HG02678 (cell line): ENCODE measurements around the gene NBEA.
"Not testable (repeated sequence)": the region's sequence is repeated elsewhere in the genome, so short reads cannot be mapped to it uniquely, and the experiment has no call there.

Source experiments
- ATAC-seq: cut with Tn5 transposase; IDR thresholded peaks from one replicate; pipeline ENCODE4 v1.9.1; 2021; ENCODE audit warnings: mild to moderate bottlenecking, moderate library complexity; ENCODE audit not compliant: unreplicated experiment

Gene NBEA

GRCh38 chr13:34944274-34944634, 2.2 kb downstream of the NBEA start:
- ATAC-seq = no peak

DNA sequence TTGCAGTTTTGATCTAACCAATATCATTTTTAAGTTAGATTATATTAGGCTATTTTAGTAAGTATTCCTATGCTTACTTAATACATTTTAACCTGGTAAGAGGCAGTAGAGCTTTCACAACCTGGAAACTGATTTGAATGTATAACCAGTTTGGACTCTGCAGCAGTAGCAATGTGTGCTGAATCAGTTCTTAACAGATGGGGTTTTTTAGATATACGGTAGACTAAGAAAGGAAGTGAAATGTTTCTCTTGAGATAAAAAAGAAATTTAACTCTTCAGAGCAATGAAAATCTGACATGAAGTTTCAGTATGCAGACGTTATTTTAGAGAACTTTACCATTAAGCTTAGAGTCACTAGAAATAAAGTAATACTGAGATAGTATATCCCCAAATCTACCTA, 2.7 kb downstream of the NBEA start:
- no peak for ATAC-seq

GRCh38 chr13:34951528-34951927, 9.5 kb downstream of the NBEA start:
- no peak for ATAC-seq

- no peak for ATAC-seq
Observed at GRCh38 chr13:34959489-34959888, 17.4 kb downstream of the NBEA start.

- ATAC-seq = no peak
Observed at GRCh38 chr13:34964558-34964957, 22.5 kb downstream of the NBEA start.

- no peak for ATAC-seq
Observed at GRCh38 chr13:34967851-34968562, 25.9 kb downstream of the NBEA start.

- not testable (repeated sequence) for ATAC-seq
Observed at GRCh38 chr13:34969539-34969938, 27.5 kb downstream of the NBEA start.

GRCh38 chr13:34970961-34971360, 28.9 kb downstream of the NBEA start:
- ATAC-seq = no peak

- no peak for ATAC-seq
Observed at GRCh38 chr13:34971473-34971872, 29.4 kb downstream of the NBEA start.

DNA sequence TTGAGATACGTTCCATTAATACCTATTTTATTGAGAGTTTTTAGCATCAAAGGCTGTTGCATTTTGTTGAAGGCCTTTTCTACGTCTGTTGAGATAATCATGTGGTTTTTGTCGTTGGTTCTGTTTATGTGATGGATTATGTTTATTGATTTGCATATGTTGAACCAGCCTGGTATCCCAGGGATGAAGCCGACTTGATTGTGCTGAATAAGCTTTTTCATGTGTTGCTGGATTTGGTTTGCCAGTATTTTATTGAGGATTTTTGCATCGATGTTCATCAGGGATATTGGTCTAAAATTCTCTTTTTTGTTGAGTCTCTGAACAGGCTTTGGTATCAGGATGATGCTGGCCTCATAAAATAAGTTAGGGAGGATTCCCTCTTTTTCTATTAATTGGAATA, 43.1 kb downstream of the NBEA start:
- not testable (repeated sequence) for ATAC-seq

DNA sequence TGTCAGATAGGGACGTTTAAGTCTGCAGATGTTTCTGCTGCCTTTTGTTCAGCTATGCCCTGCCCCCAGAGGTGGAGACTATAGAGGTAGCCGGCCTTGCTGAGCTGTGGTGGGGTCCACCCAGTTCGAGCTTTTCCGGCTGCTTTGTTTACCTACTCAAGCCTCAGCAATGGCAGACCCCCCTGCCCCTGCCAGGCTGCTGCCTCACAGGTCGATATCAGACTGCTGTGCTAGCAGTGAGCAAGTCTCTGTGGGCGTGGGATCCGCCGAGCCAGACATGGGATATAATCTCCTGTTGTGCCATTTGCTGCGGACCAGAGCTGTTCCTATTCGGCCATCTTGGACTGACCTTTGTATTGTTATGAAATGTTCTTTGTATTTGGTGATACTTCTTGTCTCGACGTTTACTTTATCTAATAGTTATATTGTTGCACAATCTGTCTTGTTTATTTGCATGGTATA, 46.3 kb downstream of the NBEA start:
- ATAC-seq = no peak

DNA sequence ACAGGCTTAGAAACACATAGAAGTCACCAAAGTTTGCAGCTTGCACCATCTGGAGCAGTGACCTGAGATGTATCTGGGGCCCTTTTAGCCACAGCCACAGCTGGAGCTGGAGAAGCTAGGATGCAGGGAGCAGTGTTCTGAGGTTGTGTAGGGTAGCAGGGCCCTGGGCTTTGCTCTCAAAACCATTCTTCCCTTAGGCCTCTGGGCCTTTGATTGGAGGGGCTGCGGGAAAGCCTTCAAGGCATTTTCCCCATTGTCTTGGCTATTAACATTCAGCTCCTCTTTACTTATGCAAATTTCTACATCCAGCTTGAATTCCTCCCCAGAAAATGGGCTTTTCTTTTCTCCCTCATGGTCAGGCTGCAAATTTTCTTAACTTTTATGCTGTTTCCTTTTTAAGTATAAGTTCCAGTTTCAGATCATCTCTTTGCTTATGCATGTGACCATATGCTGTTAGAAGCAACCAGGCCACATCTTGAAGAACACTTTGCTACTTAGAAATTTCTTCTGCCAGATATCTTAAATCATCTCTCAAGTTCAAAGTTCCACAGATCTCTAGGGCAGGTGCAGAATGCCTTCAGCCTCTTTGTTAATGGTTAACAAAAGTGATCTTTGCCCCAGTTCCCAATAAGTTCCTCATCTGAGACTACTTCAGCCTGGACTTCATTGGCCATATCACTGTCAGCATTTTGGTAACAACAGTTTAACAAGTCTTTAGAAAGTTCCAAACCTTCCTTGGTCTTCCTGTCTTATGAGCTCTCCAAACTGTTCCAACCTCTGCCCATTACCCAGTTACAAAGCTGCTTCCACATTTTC, 48.5 kb downstream of the NBEA start:
- no peak for ATAC-seq

GRCh38 chr13:34993470-34993869, 51.4 kb downstream of the NBEA start:
- no peak for ATAC-seq

- not testable (repeated sequence) for ATAC-seq
Observed at GRCh38 chr13:35003734-35004133, 61.7 kb downstream of the NBEA start.

DNA sequence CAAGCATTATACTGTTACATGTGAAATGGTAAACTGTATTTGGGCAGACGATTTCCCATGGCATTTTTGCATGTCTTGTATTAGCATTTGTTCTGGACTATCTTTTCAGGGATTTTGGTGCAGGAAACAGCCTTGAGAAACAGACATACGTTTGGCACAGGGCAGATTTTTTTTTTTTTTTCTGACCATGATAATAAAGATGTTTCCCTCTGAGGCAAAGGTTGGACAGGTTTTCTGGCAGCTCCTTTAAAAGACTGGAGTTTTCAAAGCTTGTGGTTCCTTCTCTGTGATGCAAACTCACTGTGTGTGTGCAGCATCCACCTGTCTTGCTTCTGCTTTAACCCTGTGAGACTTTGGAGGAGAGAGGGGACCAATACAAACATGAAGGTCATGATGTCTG, 63.0 kb downstream of the NBEA start:
- ATAC-seq = no peak

GRCh38 chr13:35014606-35015213, 72.6 kb downstream of the NBEA start:
- no peak for ATAC-seq

DNA sequence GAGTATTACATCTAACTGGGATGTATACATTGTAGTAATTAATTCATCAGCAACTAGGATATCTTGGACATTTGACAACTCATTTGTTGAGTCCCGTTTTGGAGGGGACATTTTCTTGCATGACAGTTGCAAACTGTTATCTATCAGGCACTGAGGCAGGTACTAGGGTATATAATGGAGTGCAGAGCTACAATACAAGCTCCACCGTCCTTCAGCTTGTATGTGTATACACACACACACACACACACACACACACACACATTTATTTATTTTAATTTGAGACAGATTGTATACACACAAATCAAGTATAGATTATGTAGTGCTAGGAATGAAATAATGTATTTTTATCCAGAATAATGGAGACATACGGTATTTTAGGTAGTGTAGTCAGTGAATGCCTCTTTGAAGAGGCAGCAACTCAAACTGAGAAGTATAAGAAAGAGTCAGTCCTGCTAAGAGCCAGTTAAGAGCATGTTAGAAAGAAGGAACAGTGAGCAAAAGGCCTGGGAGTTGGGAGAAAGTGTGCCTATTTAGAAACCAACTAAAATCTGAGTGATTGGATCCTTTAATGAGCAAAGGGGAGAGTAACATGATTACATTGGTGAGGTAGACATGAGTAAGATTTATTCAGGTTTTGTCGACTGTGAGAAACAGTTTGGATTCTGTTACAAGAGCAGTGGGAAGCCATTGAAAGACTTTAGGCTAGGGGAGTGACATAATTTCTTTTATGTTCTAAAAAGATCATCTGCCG, 74.5 kb downstream of the NBEA start:
- ATAC-seq = no peak

- no peak for ATAC-seq
Observed at GRCh38 chr13:35025314-35025713, 83.2 kb downstream of the NBEA start.

DNA sequence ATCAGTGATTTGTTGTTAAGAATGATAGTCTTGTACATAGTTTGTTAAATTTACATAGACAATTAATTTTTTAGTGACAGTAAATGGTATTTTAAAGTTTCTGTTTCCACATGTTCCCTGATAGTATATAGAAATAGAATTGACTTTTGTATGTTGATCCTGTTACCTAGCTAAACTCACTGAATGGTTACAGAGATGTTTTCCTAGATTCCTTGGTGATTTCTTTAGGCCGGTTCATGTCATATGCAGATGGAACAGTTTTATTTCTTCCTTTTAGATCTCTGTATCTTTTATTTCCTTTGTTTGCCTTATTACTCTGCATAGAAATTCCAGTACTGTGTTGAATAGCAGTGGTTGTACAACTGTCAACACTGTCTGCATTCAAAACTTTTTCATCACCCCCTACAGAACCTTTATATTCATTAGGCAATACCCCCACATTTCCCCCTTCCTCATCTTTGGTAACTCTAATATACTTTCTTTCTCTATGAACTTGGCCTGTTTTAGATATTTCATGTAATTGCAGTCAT, 86.3 kb downstream of the NBEA start:
- ATAC-seq = no peak

DNA sequence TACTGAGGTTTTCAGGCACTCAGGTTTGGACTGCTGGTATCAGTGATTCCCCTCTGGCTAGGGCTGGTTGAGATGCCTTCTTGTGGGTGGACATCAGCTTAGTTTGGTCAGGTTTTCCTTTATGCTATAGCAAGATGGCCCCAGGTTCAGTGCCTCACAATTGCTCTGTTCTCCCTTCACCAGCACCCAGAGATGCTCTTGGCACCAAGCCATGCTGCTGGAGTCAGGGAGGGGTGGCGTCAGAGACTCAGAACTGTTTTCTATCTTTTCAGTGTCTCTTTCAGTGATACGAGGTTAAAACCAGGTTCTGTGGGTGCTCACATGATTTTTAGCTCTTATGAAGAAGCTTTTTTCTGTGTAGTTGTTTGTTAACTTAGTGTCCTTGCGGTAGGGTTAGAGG, 96.9 kb downstream of the NBEA start:
- ATAC-seq = no peak

- ATAC-seq = no peak
Observed at GRCh38 chr13:35046587-35046986, 104.5 kb downstream of the NBEA start.
